Activated T-cell treated with anti-CD3 and anti-CD28 coated beads, Interleukin-2, amount 50 U/mL, for 72 hours (primary cell): ENCODE measurements around the gene ANTXR1. TPM values are rescaled to one million over a fixed set of nuclear protein-coding genes. Genes with fewer than 3 reads are reported as not detected.

Source experiments
- ATAC-seq, 2 donors: fragments of 150-1000 bp; cut with Tn5 transposase; replicated peaks in 1 of 2; 2 replicates each; pipeline ENCODE4 v1.10.0; 2021; ENCODE audit warnings: moderate library complexity in 2 of 2, mild to moderate bottlenecking in 1 of 2
- DNase-seq, 2 donors: peaks; one replicate each; pipeline ENCODE4 v3.0.0; 2021 to 2022; ENCODE audit warnings: mixed read lengths in 1 of 2
- H3K27ac Mint-ChIP-seq: one replicate; pipeline ENCODE4 v1.8.0; 2022; ENCODE audit warnings: mild to moderate bottlenecking, moderate library complexity, mixed read lengths
- H3K27me3 Mint-ChIP-seq: one replicate; pipeline ENCODE4 v1.8.0; 2022; ENCODE audit warnings: low read depth, mixed read lengths
- H3K36me3 Mint-ChIP-seq, 2 donors: one replicate each; pipeline ENCODE4 v1.8.0; 2022; ENCODE audit warnings: mixed read lengths in 2 of 2, mild to moderate bottlenecking in 1 of 2; ENCODE audit not compliant: insufficient read depth in 2 of 2
- H3K4me1 Mint-ChIP-seq: one replicate; pipeline ENCODE4 v1.8.0; 2022; ENCODE audit warnings: low read depth, mixed read lengths
- H3K4me3 Mint-ChIP-seq, 2 donors: one replicate each; pipeline ENCODE4 v1.8.0; 2022; ENCODE audit warnings: mild to moderate bottlenecking in 2 of 2, mixed read lengths in 2 of 2, moderate library complexity in 2 of 2
- H3K9me3 Mint-ChIP-seq, 2 donors: one replicate each; pipeline ENCODE4 v1.8.0; 2022; ENCODE audit warnings: mixed read lengths in 2 of 2
- total RNA-seq, 2 donors: library from RNA; stranded (reverse); gene quantifications; one replicate each; pipeline ENCODE4 v1.2.3, GENCODE V29; 2022

ANTXR1 gene
- total RNA-seq, 2 donors from 2014 or later: not detected

DNA sequence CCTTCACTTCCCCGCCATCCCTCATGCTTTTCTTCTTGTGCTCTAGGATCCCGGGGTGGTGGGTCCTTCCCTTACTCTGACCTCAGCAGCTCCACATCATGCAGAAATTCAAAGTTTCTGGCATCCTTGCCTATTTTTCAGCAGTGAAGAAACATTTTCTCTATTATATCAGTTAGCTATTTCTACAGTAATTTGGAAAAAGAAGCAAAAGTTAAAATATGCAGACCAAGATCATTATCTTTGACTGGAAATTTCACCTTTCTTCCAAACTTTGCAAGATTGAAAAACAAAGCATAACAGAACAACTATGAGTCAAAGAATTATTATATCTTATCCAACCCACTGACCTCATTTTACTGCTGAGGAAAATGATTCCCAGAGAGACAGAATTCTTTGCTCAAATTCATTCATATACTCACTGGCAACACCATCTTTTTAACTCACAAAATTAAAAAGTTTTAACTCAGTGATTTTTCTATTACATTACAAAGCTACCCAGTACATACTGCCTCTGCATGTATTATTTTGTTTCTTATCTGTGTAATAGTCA is 40.5 kb downstream of the ANTXR1 start:
- H3K36me3 Mint-ChIP-seq: no peaks in the 10 kb centered on the region
- no peak overlapping the region for H3K27ac Mint-ChIP-seq
- H3K4me3 Mint-ChIP-seq: no peak overlapping the region
- no peaks in the 10 kb centered on the region for H3K9me3 Mint-ChIP-seq
- H3K27me3 Mint-ChIP-seq: peaks cover 67% of the 10 kb centered on the region
- DNase-seq: no peak
- ATAC-seq: no peak
- peaks cover 26% of the 10 kb centered on the region for H3K4me1 Mint-ChIP-seq

DNA sequence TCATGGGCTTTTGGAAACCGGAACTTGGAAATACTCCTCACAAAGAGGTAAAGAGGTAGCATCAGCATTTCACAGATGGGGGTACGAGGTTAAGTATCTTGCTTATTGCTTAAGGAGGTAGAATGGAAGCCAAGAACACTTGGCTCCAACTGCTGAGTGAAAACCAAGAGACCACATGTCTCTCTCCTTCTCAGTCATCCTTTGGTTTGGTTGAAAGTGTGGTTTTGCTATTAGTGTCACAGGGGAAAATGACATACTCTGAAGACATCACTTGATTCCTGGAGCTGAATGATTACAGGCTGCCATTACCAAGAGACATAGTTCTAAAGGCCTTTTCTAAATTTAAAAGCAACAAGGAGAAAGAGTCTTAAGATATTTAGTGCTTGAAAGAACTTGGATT is 41.5 kb downstream of the ANTXR1 start:
- DNase-seq (peak; percentile 41 to 63), ATAC-seq (peak; percentile 98 to 99)
- no peaks in the 10 kb centered on the region for H3K36me3 Mint-ChIP-seq
- peak overlapping the region; percentile 11 to 14 for H3K4me3 Mint-ChIP-seq
- peaks cover 67% of the 10 kb centered on the region for H3K27me3 Mint-ChIP-seq
- peaks cover 26% of the 10 kb centered on the region for H3K4me1 Mint-ChIP-seq
- no peak overlapping the region for H3K27ac Mint-ChIP-seq
- H3K9me3 Mint-ChIP-seq: no peaks in the 10 kb centered on the region

DNA sequence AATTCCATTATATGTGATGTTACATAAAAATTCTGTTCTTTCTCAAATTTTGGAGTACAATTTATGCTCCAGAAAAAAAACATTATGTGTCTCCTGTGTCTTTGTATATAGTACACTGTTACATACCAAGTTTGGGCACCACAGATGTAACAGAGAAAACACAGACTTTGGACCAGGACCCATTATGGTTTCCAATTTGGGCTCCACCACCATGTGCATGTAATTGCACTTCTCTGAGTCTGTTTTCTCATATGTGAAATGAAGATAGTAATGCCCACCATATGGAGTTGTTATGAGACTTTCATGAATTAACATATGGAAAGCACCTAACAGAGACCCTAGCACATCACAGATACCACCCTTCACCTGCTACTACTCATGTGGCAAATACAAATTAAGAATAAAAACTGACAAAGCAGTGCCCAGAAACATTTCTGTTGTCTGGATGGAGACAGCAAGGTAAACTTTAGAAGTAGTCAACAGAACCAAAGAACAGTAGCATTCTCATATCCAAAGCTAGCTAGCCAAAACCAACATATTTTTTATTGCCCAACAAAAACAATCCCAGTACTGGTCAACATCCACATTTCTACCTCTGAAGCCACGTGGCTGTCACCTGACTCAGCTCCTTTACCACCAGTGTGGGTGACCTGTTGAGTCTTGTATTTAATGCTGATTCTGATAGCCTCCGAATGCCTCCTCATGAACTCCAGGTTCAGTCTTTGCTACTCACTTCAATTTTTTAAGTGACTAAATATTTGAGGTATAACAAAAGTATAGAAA is 42.9 kb downstream of the ANTXR1 start:
- Mint-ChIP-seq H3K4me1 (peaks cover 26% of the 10 kb centered on the region), H3K9me3 (no peaks in the 10 kb centered on the region), H3K27me3 (peaks cover 69% of the 10 kb centered on the region), H3K4me3 (no peak overlapping the region), H3K27ac (no peak overlapping the region), H3K36me3 (no peaks in the 10 kb centered on the region)
- no peak for ATAC-seq
- no peak for DNase-seq

DNA sequence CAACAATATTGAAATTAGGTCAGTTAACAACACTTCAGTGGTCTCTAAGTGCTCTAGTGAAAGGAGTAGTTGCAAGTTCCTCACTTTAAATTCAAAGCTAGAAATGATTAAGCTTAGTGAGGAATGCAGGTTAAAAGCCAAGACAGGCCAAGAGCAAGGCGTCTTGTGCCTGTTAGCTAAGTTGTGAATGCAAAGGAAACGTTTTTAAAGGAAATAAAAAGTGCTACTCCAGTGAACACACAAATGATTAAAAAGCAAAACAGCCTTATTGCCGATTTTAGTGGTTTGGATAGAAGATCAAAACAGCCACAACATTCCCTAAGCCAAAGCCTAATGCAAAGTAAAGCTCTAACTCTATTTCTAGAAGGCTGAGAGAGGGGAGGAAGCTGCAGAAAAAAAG is 44.7 kb downstream of the ANTXR1 start:
- H3K27ac Mint-ChIP-seq: no peak overlapping the region

DNA sequence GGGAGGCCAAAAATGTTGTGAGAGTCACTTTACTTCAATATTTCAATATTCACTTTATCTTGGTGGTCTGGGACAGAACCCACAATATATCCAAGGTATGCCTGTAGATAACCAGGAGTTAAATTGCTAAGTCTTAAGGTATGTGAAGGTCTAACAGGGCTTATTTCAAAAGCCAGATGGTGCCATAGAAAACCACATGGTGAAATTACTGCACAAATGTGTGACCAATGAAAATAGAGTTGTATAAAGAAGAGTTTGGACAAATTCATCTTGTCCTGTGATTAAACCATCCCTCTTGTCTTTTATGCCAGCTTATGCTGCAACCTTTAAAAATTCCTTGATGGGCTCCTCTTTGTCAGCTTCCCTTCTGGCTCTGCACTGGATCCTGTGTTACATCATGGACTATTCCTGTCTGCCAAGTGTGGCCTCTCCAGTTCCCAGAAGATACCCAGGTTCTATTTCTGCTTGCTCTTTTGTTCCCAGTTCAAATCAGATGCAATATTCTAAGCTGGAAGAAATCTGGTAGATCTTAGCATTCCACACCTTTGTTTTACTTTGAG is 46.8 kb downstream of the ANTXR1 start:
- H3K4me3 Mint-ChIP-seq: no peak overlapping the region
- peaks cover 0 to 4% of the 10 kb centered on the region in 2 donors for H3K9me3 Mint-ChIP-seq
- H3K36me3 Mint-ChIP-seq: peaks cover 0 to 2% of the 10 kb centered on the region in 2 donors
- ATAC-seq: no peak
- no peak for DNase-seq
- H3K27me3 Mint-ChIP-seq: peaks cover 88% of the 10 kb centered on the region
- no peak overlapping the region for H3K27ac Mint-ChIP-seq
- peaks cover 7% of the 10 kb centered on the region for H3K4me1 Mint-ChIP-seq

More for the DNA sequence above, 44.7 kb downstream of the ANTXR1 start:
- peaks cover 26% of the 10 kb centered on the region for H3K4me1 Mint-ChIP-seq
- H3K4me3 Mint-ChIP-seq: no peak overlapping the region
- H3K36me3 Mint-ChIP-seq: peaks cover 0 to 2% of the 10 kb centered on the region in 2 donors
- H3K27me3 Mint-ChIP-seq: peaks cover 79% of the 10 kb centered on the region
- ATAC-seq (no peak), DNase-seq (no peak)
- peaks cover 0 to 1% of the 10 kb centered on the region in 2 donors for H3K9me3 Mint-ChIP-seq

DNA sequence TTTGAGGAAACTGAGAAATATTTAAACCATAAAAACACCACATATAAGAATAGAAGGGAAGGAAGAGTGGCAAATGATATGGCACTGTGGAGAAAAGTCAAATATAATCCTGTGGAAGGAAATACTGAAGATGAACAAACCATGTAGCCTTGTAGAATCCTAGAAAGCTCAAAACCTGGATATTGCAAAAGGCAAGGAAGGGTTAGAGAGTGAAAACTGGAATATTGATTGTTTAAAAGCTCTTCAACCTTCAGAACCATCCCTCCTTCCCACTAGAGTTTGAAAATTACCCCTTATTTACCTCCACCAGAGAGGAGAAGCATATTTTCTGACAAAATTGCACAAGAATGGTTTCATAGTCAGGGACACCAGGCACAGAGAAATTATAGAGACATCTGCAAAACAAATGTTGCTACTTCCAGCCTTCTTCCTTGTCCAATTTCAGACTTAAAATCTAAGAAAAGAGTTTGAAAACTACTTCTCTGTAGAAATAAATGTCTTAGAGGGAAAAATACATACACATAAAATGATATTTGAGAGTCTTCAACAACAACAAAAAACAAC is 48.0 kb downstream of the ANTXR1 start:
- Mint-ChIP-seq H3K4me1 (no peaks in the 10 kb centered on the region), H3K36me3 (peaks cover 0 to 2% of the 10 kb centered on the region in 2 donors), H3K27ac (no peak overlapping the region), H3K9me3 (peaks cover 0 to 4% of the 10 kb centered on the region in 2 donors), H3K27me3 (peaks cover 85% of the 10 kb centered on the region), H3K4me3 (no peak overlapping the region)
- DNase-seq (no peak), ATAC-seq (no peak)

- H3K27ac Mint-ChIP-seq: no peak overlapping the region
- no peak overlapping the region for H3K4me3 Mint-ChIP-seq
- peaks cover 0 to 2% of the 10 kb centered on the region in 2 donors for H3K36me3 Mint-ChIP-seq
- H3K9me3 Mint-ChIP-seq: peaks cover 0 to 4% of the 10 kb centered on the region in 2 donors
- no peak for ATAC-seq
- no peaks in the 10 kb centered on the region for H3K4me1 Mint-ChIP-seq
- no peak for DNase-seq
- H3K27me3 Mint-ChIP-seq: peaks cover 87% of the 10 kb centered on the region
These were observed 48.5 kb downstream of the ANTXR1 start for GRCh38 chr2:69061525-69061924.

GRCh38 chr2:69062307-69062962 is 49.5 kb downstream of the ANTXR1 start:
- Mint-ChIP-seq H3K27ac (no peak overlapping the region), H3K4me3 (no peak overlapping the region), H3K27me3 (peaks cover 90% of the 10 kb centered on the region), H3K4me1 (no peaks in the 10 kb centered on the region), H3K36me3 (peaks cover 0 to 2% of the 10 kb centered on the region in 2 donors), H3K9me3 (peaks cover 0 to 4% of the 10 kb centered on the region in 2 donors)
- no peak for DNase-seq
- ATAC-seq: no peak

DNA sequence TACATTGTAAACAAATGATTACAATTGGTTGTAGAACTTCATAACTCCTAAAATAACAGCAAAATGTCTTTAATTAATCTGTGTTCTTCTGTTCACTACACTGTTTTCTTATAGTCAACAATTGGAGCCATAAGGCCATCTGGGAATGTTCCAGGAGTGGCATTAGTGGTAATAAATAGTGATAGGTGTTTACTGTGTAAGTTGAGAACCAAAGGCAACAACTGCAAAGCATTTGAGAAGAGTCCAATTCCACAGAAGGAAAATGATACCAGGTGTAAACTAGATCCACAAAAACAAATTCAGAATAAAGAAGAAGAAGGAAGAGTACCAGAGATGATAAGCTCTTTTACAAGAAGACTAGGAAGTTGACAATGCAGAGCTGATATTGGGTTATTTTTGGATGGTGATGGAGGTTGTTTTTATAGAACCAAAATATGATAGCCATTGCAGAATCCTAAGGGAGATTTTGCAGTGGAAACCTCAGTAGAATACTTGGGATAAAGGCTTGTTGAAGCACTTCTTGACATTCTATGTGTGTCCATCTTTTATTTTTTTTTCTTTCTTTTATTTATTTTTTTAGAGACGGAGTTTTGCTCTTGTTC is 52.9 kb downstream of the ANTXR1 start:
- peaks cover 79% of the 10 kb centered on the region for H3K27me3 Mint-ChIP-seq
- H3K9me3 Mint-ChIP-seq: peaks cover 0 to 4% of the 10 kb centered on the region in 2 donors
- DNase-seq (no peak), ATAC-seq (no peak)
- no peaks in the 10 kb centered on the region for H3K4me1 Mint-ChIP-seq
- peaks cover 0 to 2% of the 10 kb centered on the region in 2 donors for H3K36me3 Mint-ChIP-seq
- H3K4me3 Mint-ChIP-seq: no peak overlapping the region
- H3K27ac Mint-ChIP-seq: no peak overlapping the region

DNA sequence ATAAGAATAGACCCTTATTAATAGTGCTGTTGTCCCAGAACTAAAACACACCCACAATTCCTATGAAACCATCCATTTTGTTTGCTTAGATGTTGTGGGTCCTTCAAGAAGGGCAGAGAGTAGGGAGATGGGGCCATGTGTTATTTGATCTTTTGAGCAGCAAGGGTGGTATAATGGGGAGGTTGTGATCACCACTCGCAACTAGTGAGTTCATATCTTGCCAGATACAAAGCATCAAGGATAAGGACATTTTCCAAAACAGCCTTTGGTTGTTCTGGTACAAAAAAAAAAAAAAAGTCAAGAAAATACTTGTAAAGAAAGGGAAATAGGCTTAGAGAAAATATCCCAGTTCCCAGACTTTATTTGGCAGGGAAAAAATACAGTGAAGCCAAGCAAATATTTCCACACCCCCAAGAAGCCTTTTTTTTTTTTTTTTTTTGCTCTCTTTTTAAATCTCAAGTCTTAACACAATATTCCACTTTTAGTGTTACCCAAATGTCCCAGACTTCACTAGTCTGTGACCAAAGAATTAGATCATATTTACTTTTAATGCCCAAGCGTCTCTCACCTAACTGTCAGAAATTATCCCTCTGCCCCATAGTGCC is 54.1 kb downstream of the ANTXR1 start:
- no peak overlapping the region for H3K27ac Mint-ChIP-seq
- peaks cover 0 to 4% of the 10 kb centered on the region in 2 donors for H3K9me3 Mint-ChIP-seq
- H3K36me3 Mint-ChIP-seq: peaks cover 0 to 2% of the 10 kb centered on the region in 2 donors
- H3K4me1 Mint-ChIP-seq: no peaks in the 10 kb centered on the region
- H3K4me3 Mint-ChIP-seq: no peak overlapping the region
- no peak for DNase-seq
- no peak for ATAC-seq
- H3K27me3 Mint-ChIP-seq: peaks cover 68% of the 10 kb centered on the region

- H3K36me3 Mint-ChIP-seq: no peaks in the 10 kb centered on the region
- peaks cover 0 to 1% of the 10 kb centered on the region in 2 donors for H3K9me3 Mint-ChIP-seq
- ATAC-seq: no peak
- no peak for DNase-seq
- H3K27me3 Mint-ChIP-seq: peaks cover 61% of the 10 kb centered on the region
- no peak overlapping the region for H3K27ac Mint-ChIP-seq
- no peaks in the 10 kb centered on the region for H3K4me1 Mint-ChIP-seq
- H3K4me3 Mint-ChIP-seq: no peak overlapping the region
These were observed 54.9 kb downstream of the ANTXR1 start for GRCh38 chr2:69067866-69068265.

DNA sequence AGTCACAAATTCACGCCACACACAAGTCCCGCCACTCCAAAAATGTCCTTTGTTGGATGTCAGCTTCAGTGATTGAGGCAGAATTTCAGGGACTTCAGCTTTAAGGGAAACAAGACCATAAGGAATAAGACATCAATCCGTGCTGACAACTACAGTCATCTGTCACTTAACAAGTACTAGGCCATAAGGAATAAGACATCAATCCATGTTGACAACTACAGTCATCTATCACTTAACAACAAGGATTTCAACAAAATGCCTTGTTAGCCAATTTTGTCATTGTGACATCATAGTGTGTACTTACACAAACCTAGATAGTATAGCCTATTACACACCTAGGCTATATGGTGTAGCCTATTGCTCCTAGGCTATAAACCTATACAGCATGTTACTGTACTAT is 58.0 kb downstream of the ANTXR1 start:
- H3K36me3 Mint-ChIP-seq: no peaks in the 10 kb centered on the region
- ATAC-seq: no peak
- H3K27me3 Mint-ChIP-seq: peaks cover 45% of the 10 kb centered on the region
- no peak overlapping the region for H3K27ac Mint-ChIP-seq
- no peak overlapping the region for H3K4me3 Mint-ChIP-seq
- H3K4me1 Mint-ChIP-seq: no peaks in the 10 kb centered on the region
- DNase-seq: no peak
- no peaks in the 10 kb centered on the region for H3K9me3 Mint-ChIP-seq
